Adipocyte (in vitro differentiated cells): ENCODE data around the gene GLUD2.
"Not testable (repeated sequence)": the region's sequence is repeated elsewhere in the genome, so short reads cannot be mapped to it uniquely, and the experiment has no call there.

Source experiments
- DNase-seq: peaks from one replicate; pipeline ENCODE4 v3.0.0-alpha.2; 2015; ENCODE audit warnings: low read depth
- H3K27me3 ChIP-seq: replicated peaks from 2 replicates; pipeline ENCODE4 v1.7.0; 2013; ENCODE audit warnings: mild to moderate bottlenecking, low read length, moderate library complexity; ENCODE audit not compliant: control insufficient read depth, insufficient read depth
- H3K36me3 ChIP-seq: 2 replicates; pipeline ENCODE4 v1.7.0; 2013; ENCODE audit warnings: low read length, mild to moderate bottlenecking, moderate library complexity; ENCODE audit not compliant: control insufficient read depth, insufficient read depth, severe bottlenecking
- H3K4me1 ChIP-seq: 2 replicates; pipeline ENCODE4 v1.7.0; 2013; ENCODE audit warnings: mild to moderate bottlenecking, low read length, moderate library complexity; ENCODE audit not compliant: control insufficient read depth, insufficient read depth
- H3K4me3 ChIP-seq: 2 replicates; pipeline ENCODE4 v1.7.0; 2013; ENCODE audit warnings: mild to moderate bottlenecking, low read length, moderate library complexity
- H3K9ac ChIP-seq: 2 replicates; pipeline ENCODE4 v1.7.0; 2013; ENCODE audit warnings: mild to moderate bottlenecking, low read length, moderate library complexity
- H3K9me3 ChIP-seq: 2 replicates; pipeline ENCODE4 v1.7.0; 2013; ENCODE audit warnings: mild to moderate bottlenecking, low read length, moderate library complexity; ENCODE audit not compliant: control insufficient read depth

GLUD2 gene

DNA sequence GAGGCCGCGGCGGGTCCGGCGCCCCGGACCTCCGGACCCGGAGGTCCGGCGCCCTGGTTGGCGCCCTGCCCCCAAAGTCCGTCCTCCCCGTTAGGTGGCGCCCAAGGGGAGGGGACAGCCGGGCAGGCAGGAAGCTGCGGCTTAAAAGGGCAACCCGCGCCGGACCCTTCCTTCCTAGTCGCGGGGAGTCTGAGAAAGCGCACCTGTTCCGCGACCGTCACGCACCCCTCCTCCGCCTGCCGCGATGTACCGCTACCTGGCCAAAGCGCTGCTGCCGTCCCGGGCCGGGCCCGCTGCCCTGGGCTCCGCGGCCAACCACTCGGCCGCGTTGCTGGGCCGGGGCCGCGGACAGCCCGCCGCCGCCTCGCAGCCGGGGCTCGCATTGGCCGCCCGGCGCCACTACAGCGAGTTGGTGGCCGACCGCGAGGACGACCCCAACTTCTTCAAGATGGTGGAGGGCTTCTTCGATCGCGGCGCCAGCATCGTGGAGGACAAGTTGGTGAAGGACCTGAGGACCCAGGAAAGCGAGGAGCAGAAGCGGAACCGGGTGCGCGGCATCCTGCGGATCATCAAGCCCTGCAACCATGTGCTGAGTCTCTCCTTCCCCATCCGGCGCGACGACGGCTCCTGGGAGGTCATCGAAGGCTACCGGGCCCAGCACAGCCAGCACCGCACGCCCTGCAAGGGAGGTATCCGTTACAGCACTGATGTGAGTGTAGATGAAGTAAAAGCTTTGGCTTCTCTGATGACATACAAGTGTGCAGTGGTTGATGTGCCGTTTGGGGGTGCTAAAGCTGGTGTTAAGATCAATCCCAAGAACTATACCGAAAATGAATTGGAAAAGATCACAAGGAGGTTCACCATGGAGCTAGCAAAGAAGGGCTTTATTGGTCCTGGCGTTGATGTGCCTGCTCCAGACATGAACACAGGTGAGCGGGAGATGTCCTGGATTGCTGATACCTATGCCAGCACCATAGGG lies at the start of gene GLUD2:
GLUD2 (plus strand) TSS at position 170 of the 979 bp plus-strand sequence; CDS start at position 245, 75 bp downstream.
- not testable (repeated sequence) for H3K36me3 ChIP-seq, H3K9me3 ChIP-seq, H3K4me1 ChIP-seq, H3K27me3 ChIP-seq
- peak within 1 kb of the TSS; percentile 76 for H3K4me3 ChIP-seq
- H3K9ac ChIP-seq = peak within 1 kb of the TSS; percentile 66
- peak; percentile 48 for DNase-seq

- H3K27me3 ChIP-seq = no peaks in the 10 kb centered on the region
- DNase-seq = no peak
- no peak overlapping the region for H3K4me3 ChIP-seq
- no peaks in the 10 kb centered on the region for H3K36me3 ChIP-seq
- H3K9ac ChIP-seq = no peak overlapping the region
- H3K4me1 ChIP-seq = no peaks in the 10 kb centered on the region
- H3K9me3 ChIP-seq = no peaks in the 10 kb centered on the region
Measured at GRCh38 chrX:120999413-120999812, 48.0 kb upstream of the GLUD2 start.

- peak; percentile 18 for DNase-seq
- H3K9ac ChIP-seq = no peak overlapping the region
- H3K9me3 ChIP-seq = peaks cover under 1% of the 10 kb centered on the region
- H3K4me1 ChIP-seq = no peaks in the 10 kb centered on the region
- no peaks in the 10 kb centered on the region for H3K27me3 ChIP-seq
- no peaks in the 10 kb centered on the region for H3K36me3 ChIP-seq
- H3K4me3 ChIP-seq = no peak overlapping the region
Measured at GRCh38 chrX:121000589-121000988, 46.8 kb upstream of the GLUD2 start.

DNA sequence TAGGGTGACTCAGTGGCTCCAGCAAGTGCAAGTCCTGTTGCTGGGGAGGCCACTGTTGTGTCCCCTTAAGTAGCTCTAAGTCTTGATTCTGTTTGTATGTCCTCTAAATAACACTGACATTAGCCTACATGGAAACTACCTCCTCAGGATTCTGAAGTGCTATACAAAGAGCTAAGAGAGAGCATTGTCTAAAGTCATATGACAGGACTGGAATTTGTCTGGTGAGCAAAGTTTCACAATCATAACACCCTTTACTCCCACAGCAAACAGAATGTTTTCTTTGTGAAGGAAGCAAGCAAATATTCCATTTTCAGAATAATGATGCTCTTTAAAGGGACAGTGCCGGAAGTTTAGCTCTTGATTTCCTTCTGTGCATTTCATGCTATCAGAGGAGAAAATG lies 38.5 kb upstream of the GLUD2 start:
- DNase-seq = peak; percentile 13
- Histone ChIP-seq H3K4me3 (no peak overlapping the region), H3K9me3 (peaks cover 11% of the 10 kb centered on the region), H3K4me1 (peaks cover 13% of the 10 kb centered on the region), H3K27me3 (no peaks in the 10 kb centered on the region), H3K36me3 (no peaks in the 10 kb centered on the region), H3K9ac (no peak overlapping the region)

GRCh38 chrX:121009764-121010163 lies 37.6 kb upstream of the GLUD2 start:
- Histone ChIP-seq H3K9ac (no peak overlapping the region), H3K9me3 (peaks cover 11% of the 10 kb centered on the region), H3K4me3 (no peak overlapping the region), H3K4me1 (peaks cover 13% of the 10 kb centered on the region), H3K27me3 (no peaks in the 10 kb centered on the region), H3K36me3 (no peaks in the 10 kb centered on the region)
- DNase-seq = no peak

GRCh38 chrX:121010218-121010617 lies 37.2 kb upstream of the GLUD2 start:
- no peaks in the 10 kb centered on the region for H3K36me3 ChIP-seq
- H3K4me3 ChIP-seq = no peak overlapping the region
- H3K9me3 ChIP-seq = peaks cover 11% of the 10 kb centered on the region
- no peak for DNase-seq
- H3K27me3 ChIP-seq = no peaks in the 10 kb centered on the region
- H3K4me1 ChIP-seq = peaks cover 13% of the 10 kb centered on the region
- H3K9ac ChIP-seq = no peak overlapping the region

GRCh38 chrX:121011254-121011653 lies 36.2 kb upstream of the GLUD2 start:
- peaks cover 13% of the 10 kb centered on the region for H3K4me1 ChIP-seq

DNA sequence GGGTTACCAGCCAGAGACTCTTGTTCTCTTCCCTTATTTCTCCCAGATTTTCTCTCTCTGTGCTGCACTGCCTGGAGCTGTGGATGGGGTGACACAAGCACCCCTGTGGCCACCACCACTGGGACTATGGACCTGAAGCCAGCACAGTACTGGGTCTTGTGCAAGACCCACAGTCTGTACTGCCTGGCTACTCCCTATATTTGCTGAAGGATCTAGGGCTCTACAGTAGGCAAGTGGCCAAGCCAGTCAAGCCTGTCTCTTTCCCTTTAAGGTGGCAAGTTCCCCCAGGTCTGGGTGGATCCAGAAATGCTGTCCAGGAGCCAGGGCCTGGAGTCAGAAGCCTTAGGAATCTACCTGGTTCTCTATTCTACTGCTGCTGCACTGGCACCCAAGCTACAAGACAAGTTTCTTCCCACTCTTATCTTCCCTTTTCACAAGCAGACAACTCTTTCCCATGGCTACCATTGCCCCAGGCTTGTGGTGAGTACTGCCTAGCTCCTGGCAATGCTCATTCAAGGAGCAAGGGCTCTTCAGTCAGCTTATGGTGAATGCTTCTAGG lies 33.4 kb upstream of the GLUD2 start:
- no peak overlapping the region for H3K9ac ChIP-seq
- peaks cover 12% of the 10 kb centered on the region for H3K4me1 ChIP-seq
- DNase-seq = no peak
- H3K36me3 ChIP-seq = no peaks in the 10 kb centered on the region
- H3K9me3 ChIP-seq = no peaks in the 10 kb centered on the region
- H3K27me3 ChIP-seq = no peaks in the 10 kb centered on the region
- H3K4me3 ChIP-seq = no peak overlapping the region

More at GRCh38 chrX:121011254-121011653, 36.2 kb upstream of the GLUD2 start:
- H3K4me3 ChIP-seq = no peak overlapping the region
- peaks cover 4% of the 10 kb centered on the region for H3K9me3 ChIP-seq
- no peaks in the 10 kb centered on the region for H3K36me3 ChIP-seq
- DNase-seq = no peak
- no peaks in the 10 kb centered on the region for H3K27me3 ChIP-seq
- H3K9ac ChIP-seq = no peak overlapping the region

DNA sequence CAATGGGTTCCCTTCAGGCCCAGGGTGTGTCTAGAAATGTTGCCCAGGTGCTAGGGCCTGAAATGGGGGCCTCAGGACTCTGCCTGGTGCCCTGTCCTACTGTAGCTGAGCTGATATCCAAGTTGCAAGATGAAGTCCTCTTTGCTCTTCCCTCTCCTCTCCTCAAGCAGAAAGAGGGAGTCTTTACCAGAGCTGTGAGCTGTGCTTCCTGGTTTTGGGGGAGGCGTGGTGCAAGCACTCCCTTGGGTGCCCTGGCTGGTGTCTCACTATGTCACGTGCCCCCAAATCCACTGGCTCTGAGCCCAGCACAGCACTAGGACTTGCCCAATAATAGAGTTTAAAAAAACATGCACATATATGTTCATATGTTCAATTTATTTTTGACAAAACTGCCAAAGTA lies 32.6 kb upstream of the GLUD2 start:
- Histone ChIP-seq H3K36me3 (no peaks in the 10 kb centered on the region), H3K27me3 (no peaks in the 10 kb centered on the region), H3K9me3 (no peaks in the 10 kb centered on the region), H3K9ac (no peak overlapping the region), H3K4me3 (no peak overlapping the region), H3K4me1 (peaks cover 6% of the 10 kb centered on the region)
- DNase-seq = no peak

DNA sequence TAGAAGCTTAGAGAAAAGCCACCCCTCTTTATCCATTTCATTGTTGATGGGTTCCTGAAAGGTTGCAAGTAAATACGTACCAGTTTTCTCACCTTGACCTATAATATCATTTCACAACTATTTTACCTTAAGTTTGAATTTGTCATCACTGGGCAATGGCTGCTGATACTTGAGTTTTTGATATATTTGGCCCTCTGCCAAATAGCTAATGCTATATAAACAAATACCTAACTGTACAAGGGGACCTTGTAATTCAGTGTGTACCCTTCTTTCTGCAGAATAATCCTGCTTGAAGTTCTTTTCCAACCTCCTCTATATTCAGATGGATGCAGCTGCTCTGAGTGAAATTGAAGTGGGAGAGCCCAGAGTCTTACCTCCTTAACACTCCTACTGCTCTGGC lies 19.0 kb upstream of the GLUD2 start:
- Histone ChIP-seq H3K9ac (no peak overlapping the region), H3K4me3 (no peak overlapping the region), H3K4me1 (peaks cover 16% of the 10 kb centered on the region), H3K9me3 (no peaks in the 10 kb centered on the region), H3K27me3 (peaks cover 5% of the 10 kb centered on the region), H3K36me3 (no peaks in the 10 kb centered on the region)
- no peak for DNase-seq

- H3K9me3 ChIP-seq = no peaks in the 10 kb centered on the region
- H3K9ac ChIP-seq = no peak overlapping the region
- no peak for DNase-seq
- peaks cover 3% of the 10 kb centered on the region for H3K27me3 ChIP-seq
- peaks cover 17% of the 10 kb centered on the region for H3K4me1 ChIP-seq
- H3K36me3 ChIP-seq = no peaks in the 10 kb centered on the region
- no peak overlapping the region for H3K4me3 ChIP-seq
Measured at GRCh38 chrX:121030083-121030482, 17.3 kb upstream of the GLUD2 start.
